ENCODE results near the gene SLC6A1. TPM values are rescaled to one million over a fixed set of nuclear protein-coding genes. Genes with fewer than 3 reads are reported as not detected.

The SLC6A1 gene
- total RNA-seq, 1 experiment from 2014 or later, result not detected

- intact Hi-C loops (cut with micrococcal nuclease; ENCODE audit: unreplicated experiment), result no loop called here
- no TSS peak for BruUV-seq (replicated peaks)
- H3K4me1 ChIP-seq (ENCODE audit: insufficient read depth, low read length, poor library complexity, severe bottlenecking), result no peaks in the 10 kb centered on the region
- CTCF ChIA-PET, result no interaction called here
- H3K36me3 ChIP-seq (ENCODE audit: insufficient read depth, low read length, poor library complexity, severe bottlenecking), result no peaks in the 10 kb centered on the region
- DNase-seq (ENCODE audit: low spot score), result no peak
- no peaks in the 10 kb centered on the region for H3K9me3 ChIP-seq (ENCODE audit: low read depth, low read length, poor library complexity, severe bottlenecking)
- no peak overlapping the region for H3K4me3 ChIP-seq (ENCODE audit: low read depth, low read length, poor library complexity, severe bottlenecking)
- POLR2A ChIA-PET (ENCODE audit: low non-redundant PET), result no interaction called here
- H3K27ac ChIP-seq (ENCODE audit: low read depth, low read length, poor library complexity, severe bottlenecking), result no peak overlapping the region
- H3K27me3 ChIP-seq (replicated peaks; ENCODE audit: insufficient read depth, low read depth, low read length, poor library complexity), result peaks cover 28% of the 10 kb centered on the region
- TF ChIP-seq CTCF (conservative IDR thresholded peaks at IDR 0.05; ENCODE audit: low read depth, low read length) (no peak), EZH2 (IDR thresholded peaks at IDR 0.05; ENCODE audit: borderline replicate concordance, low read depth, low read length, poor library complexity, severe bottlenecking) (no peak)
Observed at GRCh38 chr3:10984371-10984896, 8.1 kb upstream of the SLC6A1 start.

DNA sequence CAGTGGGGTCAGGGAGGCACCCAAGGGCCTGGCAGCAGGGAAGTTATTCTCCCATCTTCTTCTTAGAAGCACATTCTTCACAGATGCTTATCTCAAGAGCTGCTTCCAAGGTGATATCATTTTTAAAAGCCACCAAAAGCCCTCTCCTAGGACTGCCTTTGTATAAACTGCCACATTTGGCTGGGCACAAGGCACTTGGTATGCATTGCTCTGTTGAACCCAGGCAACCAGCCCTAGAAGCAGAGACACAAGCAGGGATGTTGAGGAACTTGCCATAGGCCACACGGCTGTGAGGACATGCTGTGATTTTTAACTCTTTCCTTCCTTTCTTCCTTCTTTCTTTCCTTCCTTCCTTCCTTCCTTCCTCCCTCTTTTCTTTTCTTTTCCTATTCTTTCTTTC, 7.4 kb upstream of the SLC6A1 start:
- TF ChIP-seq CTCF (conservative IDR thresholded peaks at IDR 0.05; ENCODE audit: low read depth, low read length), result no peak
- TF ChIP-seq EZH2 (IDR thresholded peaks at IDR 0.05; ENCODE audit: borderline replicate concordance, low read depth, low read length, poor library complexity, severe bottlenecking), result no peak
- no peak overlapping the region for H3K4me3 ChIP-seq (ENCODE audit: low read depth, low read length, poor library complexity, severe bottlenecking)
- no peak for DNase-seq (ENCODE audit: low spot score)
- no TSS peak for BruUV-seq (replicated peaks)
- ChIA-PET POLR2A (ENCODE audit: low non-redundant PET) (no interaction called here), CTCF (no interaction called here)
- H3K36me3 ChIP-seq (ENCODE audit: insufficient read depth, low read length, poor library complexity, severe bottlenecking), result no peaks in the 10 kb centered on the region
- H3K27me3 ChIP-seq (replicated peaks; ENCODE audit: insufficient read depth, low read depth, low read length, poor library complexity), result peaks cover 35% of the 10 kb centered on the region
- H3K9me3 ChIP-seq (ENCODE audit: low read depth, low read length, poor library complexity, severe bottlenecking), result no peaks in the 10 kb centered on the region
- intact Hi-C loops (cut with micrococcal nuclease; ENCODE audit: unreplicated experiment), result no loop called here
- no peak overlapping the region for H3K27ac ChIP-seq (ENCODE audit: low read depth, low read length, poor library complexity, severe bottlenecking)
- H3K4me1 ChIP-seq (ENCODE audit: insufficient read depth, low read length, poor library complexity, severe bottlenecking), result no peaks in the 10 kb centered on the region

DNA sequence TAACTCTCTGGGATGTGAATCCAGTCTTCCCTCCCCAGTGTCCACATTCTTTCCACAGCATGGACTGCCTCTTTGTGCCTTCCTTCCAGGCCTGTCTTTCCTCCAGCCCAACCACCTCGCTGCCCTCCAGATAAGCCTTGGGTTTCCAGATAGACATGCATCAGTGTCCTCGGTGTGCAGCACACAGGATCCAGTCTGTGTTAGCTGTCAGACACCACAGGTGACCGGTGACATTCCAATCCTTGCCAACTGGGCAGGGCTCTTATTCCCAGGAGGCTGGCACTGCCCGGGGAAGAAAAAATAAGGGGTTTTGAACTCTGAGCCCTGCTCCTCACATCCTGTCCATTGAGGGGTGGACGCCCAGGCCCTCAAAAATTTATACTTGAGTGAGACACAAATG, 6.0 kb upstream of the SLC6A1 start:
- H3K4me3 ChIP-seq (ENCODE audit: low read depth, low read length, poor library complexity, severe bottlenecking), result no peak overlapping the region
- H3K9me3 ChIP-seq (ENCODE audit: low read depth, low read length, poor library complexity, severe bottlenecking), result no peaks in the 10 kb centered on the region
- no peak for DNase-seq (ENCODE audit: low spot score)
- no peaks in the 10 kb centered on the region for H3K36me3 ChIP-seq (ENCODE audit: insufficient read depth, low read length, poor library complexity, severe bottlenecking)
- CTCF ChIA-PET, result no interaction called here
- no peaks in the 10 kb centered on the region for H3K4me1 ChIP-seq (ENCODE audit: insufficient read depth, low read length, poor library complexity, severe bottlenecking)
- H3K27ac ChIP-seq (ENCODE audit: low read depth, low read length, poor library complexity, severe bottlenecking), result no peak overlapping the region
- POLR2A ChIA-PET (ENCODE audit: low non-redundant PET), result no interaction called here
- TF ChIP-seq CTCF (conservative IDR thresholded peaks at IDR 0.05; ENCODE audit: low read depth, low read length) (no peak), EZH2 (IDR thresholded peaks at IDR 0.05; ENCODE audit: borderline replicate concordance, low read depth, low read length, poor library complexity, severe bottlenecking) (no peak)
- no TSS peak for BruUV-seq (replicated peaks)
- intact Hi-C loops (cut with micrococcal nuclease; ENCODE audit: unreplicated experiment), result no loop called here
- peaks cover 37% of the 10 kb centered on the region for H3K27me3 ChIP-seq (replicated peaks; ENCODE audit: insufficient read depth, low read depth, low read length, poor library complexity)
